ENCODE data around the gene ZFP91.
A peak's percentile ranks its signal among the peaks of the same experiment; 100 is the strongest.
"Not testable (repeated sequence)": the region's sequence is repeated elsewhere in the genome, so short reads cannot be mapped to it uniquely, and the experiment has no call there.

The ZFP91 gene

DNA sequence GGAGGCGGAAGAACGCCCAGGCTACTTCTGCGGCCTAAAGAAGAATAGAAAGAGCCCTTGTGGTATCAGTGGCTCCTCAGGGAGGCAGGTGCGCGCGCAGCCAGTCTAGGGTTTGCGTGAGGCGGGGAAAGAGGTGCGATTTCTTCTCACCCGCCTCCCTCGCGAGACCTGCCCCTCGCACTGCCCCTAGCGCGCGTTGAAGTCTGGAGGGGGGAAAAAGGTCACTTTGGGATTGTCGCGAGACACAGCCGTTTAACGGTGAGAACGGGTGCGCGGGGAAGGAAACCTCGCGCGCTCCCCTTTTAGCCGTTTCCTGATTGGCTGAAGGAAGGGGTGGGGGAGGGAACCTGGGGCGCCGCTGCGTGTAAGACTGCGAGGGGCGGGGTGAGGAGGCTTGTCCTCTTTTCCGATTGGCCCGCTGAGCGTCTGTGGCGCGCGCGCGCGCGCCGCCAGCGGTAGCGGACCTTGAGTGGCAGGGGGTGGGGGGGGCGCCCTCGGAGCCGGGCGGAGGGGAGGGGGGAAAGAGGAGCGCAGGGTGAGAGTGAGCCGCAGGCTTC, at the start of gene ZFP91:
TSS of gene ZFP91 (plus strand) at position 429 of the 557 bp plus-strand sequence. CDS start 219 bp downstream, outside the sequence.
- peak in 55 of 56 donors; percentile 73 to 99 (median 95) for DNase-seq

- no peak for DNase-seq
These were observed 48.6 kb upstream of the ZFP91 start for GRCh38 chr11:58530236-58530635.

DNA sequence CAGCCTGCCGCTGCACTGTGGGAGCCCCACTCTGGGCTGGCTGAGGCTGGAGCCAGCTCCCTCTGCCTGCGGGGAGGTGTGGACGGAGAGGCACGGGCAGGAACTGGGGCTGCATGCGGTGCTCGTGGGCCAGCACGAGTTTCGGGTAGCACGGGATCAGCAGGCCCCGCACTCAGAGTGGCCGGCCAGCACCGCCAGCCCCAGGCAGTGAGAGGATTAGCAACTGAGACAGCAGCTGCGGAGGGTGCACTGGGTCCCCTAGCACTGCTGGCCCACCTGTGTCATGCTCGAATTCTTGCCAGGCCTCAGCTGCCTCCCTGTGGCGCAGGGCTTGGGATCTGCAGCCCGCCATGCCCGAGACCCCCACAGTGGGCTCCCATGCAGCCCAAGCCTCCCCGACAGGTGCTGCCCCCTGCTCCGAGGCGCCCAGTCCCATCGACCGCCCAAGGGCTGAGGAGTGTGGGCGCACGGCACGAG, 47.0 kb upstream of the ZFP91 start:
- DNase-seq, result no peak

GRCh38 chr11:58546841-58547240, 32.0 kb upstream of the ZFP91 start:
- no peak for DNase-seq

DNA sequence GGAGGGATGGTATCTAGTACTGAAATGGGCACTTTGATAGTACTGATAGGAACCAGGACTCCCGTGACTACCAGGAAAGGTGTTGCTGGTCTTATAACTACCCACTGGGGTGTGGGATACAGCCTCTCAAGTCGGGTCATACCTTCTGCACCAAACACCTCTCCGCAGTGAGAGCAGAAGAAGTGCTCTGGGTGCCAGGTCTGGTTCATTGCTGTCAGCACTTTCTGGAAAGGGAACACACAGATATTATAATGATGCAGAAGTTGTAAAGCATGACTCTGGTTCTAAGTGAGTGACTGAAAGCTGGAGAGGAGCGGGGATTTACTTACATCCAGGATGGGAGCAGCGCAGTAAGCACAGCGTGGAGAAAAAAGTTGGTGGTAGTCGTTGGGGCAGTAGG, 29.2 kb upstream of the ZFP91 start:
- DNase-seq, result no peak

- no peak for DNase-seq
These were observed 18.0 kb upstream of the ZFP91 start for GRCh38 chr11:58560842-58561241.

- DNase-seq, result no peak
These were observed 17.3 kb upstream of the ZFP91 start for GRCh38 chr11:58561394-58562098.

DNA sequence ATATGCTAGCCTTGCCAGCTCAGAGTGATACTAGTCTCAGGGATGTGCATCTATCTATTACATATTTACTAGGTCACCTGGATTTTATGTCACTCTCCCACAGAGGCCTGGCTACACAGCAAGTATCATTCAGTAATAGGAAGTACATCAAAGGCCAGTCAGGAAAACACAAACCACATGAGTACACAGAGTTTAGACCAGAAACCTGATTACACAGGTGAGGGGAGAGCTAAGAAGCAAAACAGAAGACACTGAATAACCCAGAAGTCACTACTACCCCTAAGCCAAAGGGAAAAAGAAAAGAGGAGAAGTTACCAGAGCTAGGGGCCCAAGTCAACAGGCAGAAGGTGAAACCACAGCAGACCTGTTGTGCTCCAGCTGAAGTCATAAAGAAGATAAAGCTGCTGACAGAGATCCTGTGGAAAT, 16.5 kb upstream of the ZFP91 start:
- no peak for DNase-seq

DNA sequence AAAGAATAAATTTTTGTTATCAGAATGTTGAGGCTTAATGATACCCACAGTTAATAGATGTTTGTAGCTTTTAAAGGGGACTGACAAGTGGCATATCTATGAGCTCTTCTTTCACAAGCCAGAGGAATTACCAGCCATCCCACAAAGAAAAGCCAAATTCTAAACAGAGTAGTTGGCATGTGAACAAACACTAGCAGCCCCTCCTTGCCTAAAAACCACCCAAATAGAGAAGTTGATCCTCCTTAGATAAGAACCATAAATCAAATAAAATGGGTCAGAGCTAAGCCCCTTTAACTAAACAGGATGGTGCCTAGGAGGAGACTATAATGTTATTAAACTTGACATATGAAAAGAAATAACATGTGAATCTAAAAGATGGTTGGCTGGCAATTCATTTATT, 14.6 kb upstream of the ZFP91 start:
- DNase-seq, result no peak

DNA sequence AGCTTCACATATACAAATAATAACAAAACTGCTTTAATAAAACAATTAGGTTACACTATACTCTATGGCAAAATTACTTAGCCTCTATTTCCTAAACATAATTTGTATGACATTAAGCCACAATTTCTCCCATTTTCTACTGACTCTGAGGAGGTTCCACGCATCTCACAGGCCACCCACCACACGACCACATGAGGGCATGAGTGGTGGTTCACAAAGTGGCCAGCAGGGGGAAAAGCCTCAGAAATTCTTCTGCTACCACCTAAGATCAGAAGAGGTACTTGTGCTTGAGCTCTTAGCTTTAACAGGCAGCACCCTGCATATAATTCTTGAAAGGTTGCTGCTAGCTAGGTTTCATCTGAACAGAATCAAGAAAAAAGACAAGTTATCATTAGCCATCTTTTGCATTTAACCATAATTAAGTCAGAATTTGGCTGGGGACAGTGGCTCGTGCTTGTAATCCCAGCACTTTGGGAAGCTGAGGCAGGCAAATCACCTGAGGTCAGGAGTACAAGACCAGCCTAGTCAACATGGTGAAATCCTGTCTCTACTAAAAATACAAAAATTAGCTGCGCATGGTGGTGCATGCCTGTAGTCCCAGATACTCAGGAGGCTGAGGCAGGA, 10.9 kb upstream of the ZFP91 start:
- peak in 14 of 56 donors; percentile 2 to 61 (median 12) for DNase-seq

GRCh38 chr11:58572906-58573305, 6.0 kb upstream of the ZFP91 start:
- not testable (repeated sequence) for DNase-seq

DNA sequence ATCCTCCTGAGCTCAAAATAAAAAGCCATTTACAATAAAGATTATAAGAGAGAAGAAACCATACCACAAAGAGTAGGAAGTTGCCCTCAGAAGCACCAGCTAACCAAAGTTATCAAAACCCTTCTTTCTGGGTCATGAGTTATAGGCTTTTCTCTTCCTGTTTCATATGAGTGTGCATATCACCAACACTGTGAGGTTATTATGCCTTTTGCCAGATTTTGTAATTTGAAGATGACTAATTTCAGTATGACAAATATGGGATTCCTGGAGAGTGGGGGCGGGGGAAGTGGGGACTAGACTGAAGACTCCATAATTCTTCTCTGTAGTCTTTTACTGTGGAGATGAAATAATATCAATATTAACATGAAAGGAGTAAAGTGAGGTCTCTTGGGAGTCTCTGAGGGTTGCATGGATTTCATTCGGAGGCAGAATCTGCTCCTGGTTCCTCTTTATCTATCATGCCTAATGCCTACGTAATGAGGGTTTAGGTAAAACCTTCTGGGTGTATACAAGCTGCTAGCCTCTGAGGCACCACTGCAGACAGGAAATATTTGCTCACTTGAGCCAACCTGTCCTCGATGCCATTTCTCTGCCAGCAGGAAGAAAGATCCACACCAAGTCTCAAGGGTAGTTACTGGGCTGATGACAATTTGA, 5.3 kb upstream of the ZFP91 start:
- DNase-seq, result peak in 1 of 56 donors; percentile 8

DNA sequence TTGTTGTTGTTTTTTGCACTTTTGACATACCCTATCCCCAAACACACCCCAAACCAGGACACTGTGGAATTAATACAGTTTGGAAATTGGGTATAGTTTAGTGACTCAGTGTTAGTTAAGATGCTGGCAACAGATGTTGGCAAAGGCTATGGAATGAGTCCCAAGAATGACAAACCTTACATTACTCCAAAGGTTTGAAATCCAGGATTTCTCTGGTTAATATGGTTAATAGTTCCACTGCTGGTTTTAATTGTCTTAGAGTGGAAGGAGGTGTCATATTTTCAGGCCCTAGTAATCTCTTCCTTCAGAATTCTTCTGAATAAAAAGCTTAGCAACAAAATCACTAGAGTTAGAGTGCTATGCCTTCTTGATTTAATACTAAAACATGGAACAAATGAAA, 4.0 kb upstream of the ZFP91 start:
- DNase-seq, result no peak

GRCh38 chr11:58575377-58576020, 3.4 kb upstream of the ZFP91 start, which contains the start of gene LPXN:
Gene LPXN, minus strand, starts transcription at chr11:58575856. Its CDS starts 84 bp downstream, at chr11:58575772.
- DNase-seq, result peak in 11 of 56 donors; percentile 4 to 64 (median 31)

DNA sequence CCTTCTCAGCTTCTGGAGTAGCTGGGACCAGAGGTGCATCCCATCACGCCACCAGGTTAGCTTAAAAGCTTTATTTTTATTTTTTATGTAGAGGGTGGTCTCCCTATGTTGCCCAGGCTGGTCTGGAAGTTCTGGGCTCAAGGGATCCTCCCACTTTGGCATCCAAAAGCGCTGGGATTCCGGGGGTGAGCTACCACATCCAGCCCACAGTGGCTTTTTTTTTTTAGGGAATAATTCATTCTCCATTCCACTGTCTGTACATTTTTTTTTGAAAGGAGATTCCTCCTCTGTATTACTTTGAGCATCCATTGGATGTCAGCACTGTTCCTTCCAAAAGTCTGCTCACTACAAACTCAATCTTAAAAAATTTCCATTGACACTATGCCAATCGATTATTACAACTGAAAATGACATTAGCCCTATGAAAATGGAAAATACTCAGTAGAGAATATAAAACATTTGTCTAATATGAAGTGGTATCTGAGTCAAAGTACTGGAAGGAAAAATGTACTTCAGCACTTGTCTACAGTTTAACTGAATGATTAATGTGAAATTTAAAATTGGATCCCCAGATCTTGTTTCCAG, 1.9 kb upstream of the ZFP91 start:
- DNase-seq, result no peak

DNA sequence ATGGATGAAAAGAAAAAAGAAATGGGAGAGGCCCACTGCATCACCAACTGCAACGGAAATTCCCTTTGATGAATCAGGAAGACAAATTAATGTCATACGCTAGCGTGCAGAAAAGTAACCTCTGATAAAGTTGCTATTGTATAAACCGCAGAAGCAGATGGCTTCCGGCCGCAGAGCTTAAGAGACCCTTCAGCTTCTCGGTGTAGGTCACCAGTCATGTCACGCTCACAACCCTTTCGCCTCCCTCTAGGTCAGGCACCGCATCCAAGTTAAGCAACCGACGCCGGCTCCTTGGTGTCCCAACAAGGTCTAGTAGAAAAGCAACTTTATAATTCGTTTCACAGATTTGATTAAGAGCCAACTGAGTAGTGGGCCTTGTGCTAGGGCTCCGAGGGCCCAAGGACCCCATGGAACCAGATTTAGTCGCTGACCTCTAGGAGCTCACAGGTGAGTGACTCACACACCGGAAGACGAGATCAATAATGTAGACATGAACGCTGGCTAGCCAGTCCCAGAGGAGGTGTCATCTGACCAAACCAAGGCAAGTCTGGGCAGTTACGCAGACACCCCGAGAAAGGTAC, 1.2 kb upstream of the ZFP91 start:
- peak in 9 of 56 donors; percentile 38 to 64 (median 57) for DNase-seq

DNA sequence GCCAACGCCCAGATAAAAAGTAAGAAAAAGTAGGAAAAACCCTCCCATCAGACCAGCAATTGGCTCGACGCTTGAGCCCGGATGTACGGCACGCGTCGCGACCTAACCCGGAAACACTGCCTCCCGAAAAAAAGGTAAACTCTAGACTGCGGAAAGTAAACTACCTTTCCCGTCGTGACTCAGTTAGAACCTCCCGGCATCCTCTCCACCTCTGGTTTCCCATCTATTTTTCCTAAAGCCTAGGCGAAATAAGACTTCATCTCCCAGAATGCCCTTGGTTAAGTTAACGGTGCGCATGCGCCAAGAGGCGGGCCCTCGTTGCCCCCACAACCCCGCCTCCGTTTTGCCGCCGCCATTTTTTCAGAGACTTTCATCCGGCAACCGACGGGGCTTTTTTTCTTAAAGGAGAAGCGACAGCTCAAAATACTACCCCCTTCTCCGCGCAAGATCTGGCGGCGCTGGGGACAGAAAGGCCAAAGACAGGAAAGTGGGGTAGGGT, 678 bp upstream of the ZFP91 start:
- DNase-seq, result peak; percentile 68 to 100 (median 91)

DNA sequence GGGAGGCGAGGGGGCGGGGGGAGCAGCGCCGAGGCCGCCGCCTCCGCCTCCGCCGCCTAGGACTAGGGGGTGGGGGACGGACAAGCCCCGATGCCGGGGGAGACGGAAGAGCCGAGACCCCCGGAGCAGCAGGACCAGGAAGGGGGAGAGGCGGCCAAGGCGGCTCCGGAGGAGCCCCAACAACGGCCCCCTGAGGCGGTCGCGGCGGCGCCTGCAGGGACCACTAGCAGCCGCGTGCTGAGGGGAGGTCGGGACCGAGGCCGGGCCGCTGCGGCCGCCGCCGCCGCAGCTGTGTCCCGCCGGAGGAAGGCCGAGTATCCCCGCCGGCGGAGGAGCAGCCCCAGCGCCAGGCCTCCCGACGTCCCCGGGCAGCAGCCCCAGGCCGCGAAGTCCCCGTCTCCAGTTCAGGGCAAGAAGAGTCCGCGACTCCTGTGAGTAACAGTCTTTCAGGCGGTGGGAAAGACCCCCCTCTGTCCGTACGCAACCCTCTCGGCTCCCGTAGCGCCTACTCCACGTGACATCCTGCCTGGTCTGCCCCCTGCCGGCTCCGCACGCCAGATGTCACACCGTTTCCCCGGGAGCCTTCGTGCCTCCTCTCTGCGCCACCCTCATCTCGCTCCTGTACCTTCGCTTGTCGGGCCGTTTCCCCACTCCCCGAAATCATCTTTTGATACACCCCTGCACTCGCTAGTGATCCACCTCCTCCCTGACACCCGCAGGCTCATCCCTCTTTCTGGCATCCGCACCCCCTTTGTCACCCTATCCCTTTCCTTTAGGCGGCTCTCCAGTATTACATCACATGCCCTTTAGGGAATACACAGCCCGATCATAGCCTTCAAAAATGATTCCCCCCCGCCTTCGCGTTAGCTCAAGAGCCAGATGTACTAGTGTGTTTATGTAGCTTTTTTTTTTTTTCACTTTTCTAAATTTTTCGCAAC, 598 bp downstream of the ZFP91 start:
- peak; percentile 39 to 93 (median 84) for DNase-seq

- no peak for DNase-seq
These were observed 1.4 kb downstream of the ZFP91 start for GRCh38 chr11:58580311-58580710.
